Ramos (cell line): ENCODE measurements around the gene C19orf47.

Source experiments
- in situ Hi-C: fragments of 300-500 bp; cut with MboI; formaldehyde crosslinking; loops from one replicate; pipeline ENCODE4 v1.14.3; 2022; ENCODE audit warnings: low sequenced_read_pairs; ENCODE audit not compliant: unreplicated experiment

C19orf47 gene

DNA sequence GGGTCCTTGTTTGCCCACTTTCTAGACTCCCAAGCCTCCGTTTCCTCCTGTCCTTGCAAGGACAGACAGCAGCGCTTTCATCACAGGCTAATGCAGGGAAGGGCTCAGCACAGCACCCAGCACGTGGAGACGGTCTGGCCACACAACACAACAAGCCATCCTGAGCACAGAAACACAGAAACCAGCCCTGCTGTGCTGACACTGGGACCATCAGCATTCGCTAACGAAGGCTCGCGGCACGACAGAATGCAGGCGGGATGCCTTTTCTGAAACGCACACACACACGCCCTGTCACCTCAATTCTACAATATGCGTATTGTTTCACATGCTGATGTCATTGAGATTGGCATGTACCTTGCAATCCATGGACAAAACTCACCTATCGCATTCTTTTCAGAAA is 75.9 kb downstream of the C19orf47 start:
- in situ Hi-C loops, result no loop called here

DNA sequence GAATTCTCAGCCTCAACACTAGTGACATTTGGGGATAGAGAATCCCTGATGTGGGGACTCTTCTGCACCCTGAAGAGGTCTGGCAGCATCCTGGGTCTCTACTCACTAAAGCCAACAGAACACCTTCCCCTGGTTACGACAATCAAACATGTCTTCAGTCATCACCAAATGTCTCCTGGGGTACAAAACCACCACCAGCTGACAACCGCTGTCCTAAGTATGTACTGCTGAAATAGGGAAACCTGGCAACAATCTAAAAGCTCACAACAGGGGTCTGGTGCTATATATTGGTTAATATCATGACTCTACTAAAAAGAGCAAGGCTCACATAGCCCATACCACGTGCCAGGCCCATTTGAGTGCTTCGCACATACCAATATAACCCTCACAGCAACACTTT is 76.5 kb downstream of the C19orf47 start:
- in situ Hi-C loops, result no loop called here

- in situ Hi-C loops, result no loop called here
These were observed 77.7 kb downstream of the C19orf47 start for GRCh38 chr19:40270362-40271089.
